CD4-positive, alpha-beta T cell treated with Interleukin-17A for 1 hour (primary cell): ENCODE results near the gene IMPDH1.

Experiments
- DNase-seq: peaks from one replicate; pipeline ENCODE4 v3.0.0-alpha.2; 2020

IMPDH1 gene

DNA sequence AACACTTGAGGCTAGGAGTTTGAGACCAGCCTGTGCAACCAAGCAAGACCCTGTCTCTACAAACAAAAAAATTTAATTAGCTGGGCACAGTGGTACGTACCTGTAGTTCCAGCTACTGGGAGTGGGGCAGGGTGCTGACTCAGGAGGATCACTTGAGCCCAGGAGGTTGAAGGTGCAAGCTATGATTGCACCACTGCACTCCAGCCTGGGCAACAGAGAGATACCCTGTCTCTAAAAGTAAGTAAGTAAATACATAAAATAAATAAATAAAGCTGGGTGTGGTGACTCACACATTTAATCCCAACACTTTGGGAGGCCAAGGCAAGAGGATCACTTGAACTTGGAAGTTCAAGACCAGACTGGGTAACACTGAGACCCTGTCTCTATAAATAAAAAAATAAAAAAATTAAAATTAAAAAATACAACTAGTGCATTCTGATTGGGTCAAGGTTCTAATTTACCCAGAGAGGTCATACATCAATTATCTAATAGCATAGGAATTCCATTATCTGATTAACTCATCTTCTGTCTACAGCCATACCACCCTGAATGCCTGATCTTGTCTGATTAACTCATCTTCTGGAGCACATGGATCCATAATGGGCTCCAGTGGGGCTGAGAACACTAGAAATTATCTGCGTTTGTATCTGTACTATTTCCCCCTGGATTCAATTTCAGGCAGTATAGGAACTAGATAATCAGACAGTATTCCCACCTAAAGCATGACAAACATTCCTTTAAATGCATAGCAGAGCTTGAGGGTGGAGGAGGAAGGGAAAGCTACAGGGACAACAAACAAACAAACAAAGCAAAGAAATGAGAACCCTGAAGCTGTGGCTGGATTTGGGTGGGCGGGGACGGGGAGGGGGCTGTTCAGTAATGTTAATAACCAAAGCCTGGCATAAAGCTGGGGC, 24.9 kb upstream of the IMPDH1 start:
- no peak for DNase-seq

DNA sequence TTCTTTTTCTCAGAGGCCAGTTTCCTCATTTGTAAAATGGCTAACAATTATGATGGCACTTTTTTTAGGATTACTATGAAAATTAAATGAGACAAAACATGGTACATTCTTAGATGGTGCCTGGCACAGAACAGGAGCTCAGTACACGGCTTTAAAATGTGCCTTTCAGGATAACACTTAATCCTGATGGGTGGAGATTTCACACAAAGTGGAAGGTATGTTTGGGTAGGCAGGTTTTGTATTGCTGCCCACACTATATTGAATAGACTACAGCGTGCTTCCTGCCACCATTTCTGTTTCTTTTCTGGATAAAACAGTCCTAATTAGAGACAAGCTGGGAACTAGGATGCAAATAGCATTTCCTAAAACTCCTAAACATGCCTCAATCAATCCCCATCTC, 22.0 kb upstream of the IMPDH1 start:
- DNase-seq = no peak

- no peak for DNase-seq
Observed at GRCh38 chr7:128431221-128431620, 21.4 kb upstream of the IMPDH1 start.

- DNase-seq = no peak
Observed at GRCh38 chr7:128430207-128430606, 20.4 kb upstream of the IMPDH1 start.

GRCh38 chr7:128427289-128427891, 17.6 kb upstream of the IMPDH1 start:
- DNase-seq = peak; percentile 71

DNA sequence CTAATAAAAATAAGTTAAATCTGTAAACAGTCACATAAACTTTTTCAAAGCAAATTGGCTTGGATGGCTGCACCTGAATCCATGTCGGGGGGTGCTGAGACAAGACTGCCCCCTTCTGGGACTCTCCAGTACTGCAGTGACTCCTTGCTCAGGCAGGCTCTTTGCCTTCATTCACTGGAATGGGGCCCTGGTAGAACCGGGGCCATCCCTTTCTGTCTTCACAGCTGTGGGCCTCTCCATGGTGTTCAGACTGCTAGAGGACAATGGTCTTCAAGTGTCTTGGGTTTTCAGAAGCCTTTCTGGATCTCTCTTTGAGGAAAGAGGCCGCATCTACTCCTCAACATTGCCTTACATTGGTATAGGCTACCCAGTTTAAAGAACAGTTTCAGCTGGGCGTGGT, 16.1 kb upstream of the IMPDH1 start:
- peak; percentile 83 for DNase-seq

GRCh38 chr7:128424686-128425275, 15.0 kb upstream of the IMPDH1 start:
- DNase-seq = no peak

DNA sequence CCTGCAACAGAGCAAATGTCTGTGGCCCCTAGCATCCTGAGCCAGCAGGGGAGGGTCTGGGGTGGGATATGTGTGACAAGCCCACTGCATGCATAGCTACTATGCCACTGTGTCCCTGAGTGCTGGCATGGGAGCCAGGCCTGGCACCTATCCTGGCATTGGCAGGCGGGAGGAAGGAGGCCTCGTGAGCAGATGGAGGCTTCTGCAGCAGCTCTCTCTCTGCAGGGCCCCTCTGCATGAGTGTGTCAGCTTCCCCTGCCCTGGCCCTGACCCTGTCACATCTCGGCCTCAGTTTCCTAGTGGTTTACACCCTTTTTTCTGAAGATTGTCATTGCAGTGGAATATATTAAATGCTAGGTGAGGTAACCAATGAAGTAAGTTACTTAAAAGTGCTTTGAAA, 13.1 kb upstream of the IMPDH1 start:
- DNase-seq = peak; percentile 42

- DNase-seq = no peak
Observed at GRCh38 chr7:128422037-128422436, 12.3 kb upstream of the IMPDH1 start.

DNA sequence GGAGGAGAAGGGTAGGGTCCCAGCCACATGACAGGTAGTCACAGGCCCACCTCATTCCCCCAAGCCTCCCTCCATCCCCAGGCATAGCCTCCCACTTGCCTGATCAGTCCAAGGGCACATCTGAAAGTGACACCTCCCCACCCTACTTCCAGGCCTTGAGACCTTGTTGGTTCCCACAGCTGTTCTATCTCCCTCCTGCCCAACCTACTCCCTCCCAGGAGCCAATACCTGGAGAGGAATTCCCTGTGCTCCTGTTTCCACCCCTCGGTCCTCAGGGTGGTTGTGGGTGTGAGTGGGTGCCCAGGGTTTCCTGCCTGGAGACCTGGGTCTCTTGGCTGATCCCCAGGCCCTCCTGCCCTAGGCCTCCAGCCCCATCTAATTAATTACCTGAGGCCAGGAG, 11.6 kb upstream of the IMPDH1 start:
- no peak for DNase-seq

DNA sequence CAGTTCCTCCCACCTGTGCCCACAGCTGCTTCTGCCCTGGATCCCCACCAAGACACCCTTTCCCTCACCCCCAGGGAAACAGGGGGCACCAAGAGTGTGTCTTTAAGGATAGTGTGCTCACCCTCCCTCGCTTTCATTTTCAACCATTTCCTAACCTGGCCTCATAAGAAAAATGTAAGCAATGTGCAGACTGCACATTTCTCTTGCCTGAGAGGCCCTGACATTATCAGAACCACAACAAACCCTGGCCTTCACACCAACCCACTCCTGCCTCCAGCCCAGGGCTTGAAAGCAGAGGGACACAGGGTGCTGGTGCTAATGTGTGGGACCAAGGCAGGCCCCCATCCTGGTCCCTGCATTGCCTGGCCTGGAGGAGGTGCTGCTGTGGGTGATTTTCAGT, 11.0 kb upstream of the IMPDH1 start:
- DNase-seq = no peak

GRCh38 chr7:128419257-128419656, 9.5 kb upstream of the IMPDH1 start:
- DNase-seq = no peak

GRCh38 chr7:128417071-128417470, 7.3 kb upstream of the IMPDH1 start:
- DNase-seq = no peak

GRCh38 chr7:128415217-128415785, 5.5 kb upstream of the IMPDH1 start:
- no peak for DNase-seq

DNA sequence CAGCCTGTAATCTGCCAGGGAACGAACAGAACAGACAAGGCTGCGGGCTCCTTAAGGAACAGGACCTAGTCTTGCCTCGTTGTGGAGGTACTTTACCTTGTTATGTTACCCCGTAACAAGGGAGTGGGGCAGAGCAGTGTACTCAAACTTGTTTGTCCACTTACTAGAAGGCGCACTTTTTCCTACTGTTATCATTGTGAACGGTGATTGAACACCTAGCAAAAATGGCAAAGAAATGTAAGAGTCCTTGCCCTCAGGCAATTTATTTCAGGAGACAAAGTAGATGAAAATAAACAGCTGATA, 620 bp upstream of the IMPDH1 start:
- no peak for DNase-seq

GRCh38 chr7:128408709-128409595, 830 bp downstream of the IMPDH1 start:
- DNase-seq = no peak

- DNase-seq = no peak
Observed at GRCh38 chr7:128407751-128408708, 1.8 kb downstream of the IMPDH1 start.

DNA sequence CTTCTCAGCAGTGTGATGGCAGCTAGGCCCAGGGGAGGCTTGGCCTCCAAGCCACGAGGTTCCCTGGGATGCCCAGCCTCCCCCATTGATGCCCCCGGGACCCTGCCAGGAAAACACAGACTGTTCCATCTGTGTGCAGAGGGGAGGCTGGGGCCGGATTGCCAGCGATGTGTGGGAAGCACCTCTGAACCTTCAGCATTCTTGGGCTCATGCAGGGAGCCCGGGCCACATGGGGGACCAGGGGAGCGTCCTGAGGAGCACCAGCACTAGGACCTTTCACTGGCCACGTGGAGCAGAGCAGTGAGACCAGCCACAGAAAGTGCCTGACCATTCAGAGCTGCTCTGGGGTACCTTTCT, 2.6 kb downstream of the IMPDH1 start:
- DNase-seq = no peak

DNA sequence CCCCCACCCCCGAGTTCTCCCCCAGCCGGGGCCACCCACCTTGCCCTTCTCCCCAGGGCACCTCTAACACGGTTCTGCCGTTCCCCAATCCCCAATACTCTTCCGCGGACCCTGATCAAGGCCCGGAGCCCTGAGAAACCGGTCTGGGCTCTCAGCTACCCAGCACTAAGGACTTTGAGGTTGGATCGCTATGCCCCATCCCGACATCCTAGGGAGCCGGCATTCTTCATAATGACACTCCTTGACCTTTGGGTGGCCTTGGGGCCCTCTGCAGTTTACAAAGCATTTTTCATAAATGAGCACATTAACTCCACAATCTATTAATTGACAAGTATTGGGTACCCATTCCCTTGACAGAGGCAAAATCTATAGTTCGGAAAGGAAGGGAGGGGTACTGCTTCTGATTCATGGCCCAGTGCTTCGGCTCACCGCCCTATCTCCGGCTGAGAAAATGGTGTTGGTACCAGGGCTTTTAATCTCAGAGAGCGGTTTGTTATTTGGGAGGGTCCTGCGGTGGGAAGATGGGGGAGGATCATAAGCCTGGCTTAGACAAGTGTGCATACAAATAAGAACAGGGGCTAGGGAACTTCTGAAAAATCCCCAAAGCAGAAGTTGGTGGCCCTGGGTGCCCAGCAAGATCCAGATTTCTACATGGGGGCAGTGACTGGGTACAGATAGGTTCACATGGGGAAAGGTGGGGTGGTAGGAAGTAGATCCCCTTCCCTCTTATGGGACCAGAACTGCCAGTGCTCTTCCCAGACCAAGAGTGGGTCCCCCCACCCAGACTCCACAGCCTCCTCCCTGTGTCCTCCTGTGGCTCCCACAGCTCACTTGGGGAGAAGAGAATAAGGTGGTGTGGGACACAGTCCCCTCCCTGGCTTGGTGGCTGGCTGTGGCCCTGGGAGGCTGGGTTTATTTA, 3.2 kb downstream of the IMPDH1 start:
- DNase-seq = no peak

GRCh38 chr7:128405471-128406313, 4.1 kb downstream of the IMPDH1 start:
- DNase-seq = peak; percentile 69
